ENCODE results near the gene POLN.

DNA sequence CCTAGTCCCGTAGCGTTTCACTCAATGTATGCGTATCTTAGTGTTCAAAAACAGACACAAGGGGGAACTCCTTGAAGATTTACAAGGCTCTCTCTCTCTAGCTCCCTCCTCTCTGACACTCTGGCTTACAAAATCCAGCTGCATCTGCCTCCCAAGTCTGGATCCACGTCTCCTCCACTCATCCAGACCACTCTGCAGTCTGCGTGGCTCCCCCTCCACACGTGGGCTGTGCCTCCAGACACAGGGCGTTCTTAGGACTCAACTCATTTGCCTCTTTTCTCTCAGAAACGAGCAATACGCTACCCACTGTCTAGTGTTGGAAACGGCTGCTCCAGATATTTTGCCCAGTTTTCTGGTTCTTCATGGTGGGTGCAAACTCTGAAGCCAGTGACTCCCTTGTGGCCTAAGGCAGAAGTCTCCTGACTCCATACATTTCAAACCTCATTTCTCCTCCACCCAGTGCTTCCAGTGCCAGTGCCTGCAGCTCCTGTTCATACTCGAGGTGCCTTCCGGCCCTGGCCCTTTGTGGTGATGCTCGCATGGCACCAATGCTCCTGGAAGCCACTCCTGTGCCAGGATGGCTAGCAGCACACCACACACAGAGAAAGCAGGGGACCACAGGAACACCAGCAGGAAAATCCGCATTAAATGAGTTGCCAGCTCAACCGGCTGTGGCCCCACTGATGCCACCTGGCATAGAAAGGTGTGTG lies 158.7 kb downstream of the POLN start:
- TF ChIP-seq, protein P1, sequence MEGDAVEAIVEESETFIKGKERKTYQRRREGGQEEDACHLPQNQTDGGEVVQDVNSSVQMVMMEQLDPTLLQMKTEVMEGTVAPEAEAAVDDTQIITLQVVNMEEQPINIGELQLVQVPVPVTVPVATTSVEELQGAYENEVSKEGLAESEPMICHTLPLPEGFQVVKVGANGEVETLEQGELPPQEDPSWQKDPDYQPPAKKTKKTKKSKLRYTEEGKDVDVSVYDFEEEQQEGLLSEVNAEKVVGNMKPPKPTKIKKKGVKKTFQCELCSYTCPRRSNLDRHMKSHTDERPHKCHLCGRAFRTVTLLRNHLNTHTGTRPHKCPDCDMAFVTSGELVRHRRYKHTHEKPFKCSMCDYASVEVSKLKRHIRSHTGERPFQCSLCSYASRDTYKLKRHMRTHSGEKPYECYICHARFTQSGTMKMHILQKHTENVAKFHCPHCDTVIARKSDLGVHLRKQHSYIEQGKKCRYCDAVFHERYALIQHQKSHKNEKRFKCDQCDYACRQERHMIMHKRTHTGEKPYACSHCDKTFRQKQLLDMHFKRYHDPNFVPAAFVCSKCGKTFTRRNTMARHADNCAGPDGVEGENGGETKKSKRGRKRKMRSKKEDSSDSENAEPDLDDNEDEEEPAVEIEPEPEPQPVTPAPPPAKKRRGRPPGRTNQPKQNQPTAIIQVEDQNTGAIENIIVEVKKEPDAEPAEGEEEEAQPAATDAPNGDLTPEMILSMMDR (IDR thresholded peaks at IDR 0.05), result no peak
- TF ChIP-seq POLR2A (IDR thresholded peaks at IDR 0.05), result no peak

All from uterus (tissue), 2 donors.